Hepatocyte (in vitro differentiated cells): ENCODE measurements around the gene OGDH.

Source experiments
- CTCF ChIP-seq: fragments of 200-600 bp; sonication (generic); IDR thresholded peaks from 2 replicates; pipeline ENCODE4 v1.5.1; 2016; ENCODE audit warnings: antibody characterized with exemption, mild to moderate bottlenecking; ENCODE audit not compliant: poor library complexity
- EZH2 ChIP-seq: fragments of 200-600 bp; sonication (generic); IDR thresholded peaks from 2 replicates; pipeline ENCODE4 v1.6.1; 2016; ENCODE audit warnings: antibody characterized with exemption, mild to moderate bottlenecking, borderline replicate concordance

GRCh38 chr7:44645254-44645653 is 38.8 kb downstream of the OGDH start:
- TF ChIP-seq CTCF (no peak), EZH2 (no peak)
